GM18517 (cell line): ENCODE data around the gene RAB3C.
"Not testable (repeated sequence)": the region's sequence is repeated elsewhere in the genome, so short reads cannot be mapped to it uniquely, and the experiment has no call there.

ENCODE experiments used
- ATAC-seq: cut with Tn5 transposase; IDR thresholded peaks from one replicate; pipeline ENCODE4 v1.9.1; 2021; ENCODE audit warnings: mild to moderate bottlenecking, moderate library complexity; ENCODE audit not compliant: unreplicated experiment

The RAB3C gene

GRCh38 chr5:58674070-58674469, 91.2 kb downstream of the RAB3C start:
- ATAC-seq = no peak

- no peak for ATAC-seq
Observed at GRCh38 chr5:58674711-58675110, 91.8 kb downstream of the RAB3C start.

- ATAC-seq = no peak
Observed at GRCh38 chr5:58675341-58675740, 92.5 kb downstream of the RAB3C start.

GRCh38 chr5:58677650-58678049, 94.8 kb downstream of the RAB3C start:
- ATAC-seq = no peak

GRCh38 chr5:58680503-58680902, 97.6 kb downstream of the RAB3C start:
- no peak for ATAC-seq

GRCh38 chr5:58681943-58682342, 99.1 kb downstream of the RAB3C start:
- no peak for ATAC-seq

GRCh38 chr5:58683567-58683966, 100.7 kb downstream of the RAB3C start:
- no peak for ATAC-seq

- no peak for ATAC-seq
Observed at GRCh38 chr5:58687079-58687478, 104.2 kb downstream of the RAB3C start.

GRCh38 chr5:58687595-58687994, 104.7 kb downstream of the RAB3C start:
- ATAC-seq = no peak

- ATAC-seq = not testable (repeated sequence)
Observed at GRCh38 chr5:58699088-58699761, 116.3 kb downstream of the RAB3C start.

- ATAC-seq = no peak
Observed at GRCh38 chr5:58699762-58700118, 116.9 kb downstream of the RAB3C start.

GRCh38 chr5:58703925-58704555, 121.2 kb downstream of the RAB3C start:
- no peak for ATAC-seq

- ATAC-seq = no peak
Observed at GRCh38 chr5:58706736-58707135, 123.9 kb downstream of the RAB3C start.

GRCh38 chr5:58708456-58708855, 125.6 kb downstream of the RAB3C start:
- ATAC-seq = no peak

- ATAC-seq = not testable (repeated sequence)
Observed at GRCh38 chr5:58710425-58710824, 127.5 kb downstream of the RAB3C start.

- no peak for ATAC-seq
Observed at GRCh38 chr5:58710871-58711270, 128.0 kb downstream of the RAB3C start.

GRCh38 chr5:58711965-58712364, 129.1 kb downstream of the RAB3C start:
- ATAC-seq = no peak

- no peak for ATAC-seq
Observed at GRCh38 chr5:58714046-58714445, 131.2 kb downstream of the RAB3C start.

GRCh38 chr5:58715997-58716656, 133.3 kb downstream of the RAB3C start:
- ATAC-seq = no peak

- ATAC-seq = no peak
Observed at GRCh38 chr5:58716713-58717112, 133.8 kb downstream of the RAB3C start.

GRCh38 chr5:58717303-58718007, 134.6 kb downstream of the RAB3C start:
- ATAC-seq = no peak
